HCT116 (cell line): Measurements from ENCODE around the gene SAMD9L. TPM values are rescaled to one million over a fixed set of nuclear protein-coding genes. Genes with fewer than 3 reads are reported as not detected.

Experiments
- ATAC-seq: fragments of 200-7000 bp; cut with Tn5 transposase; 2 replicates; pipeline ENCODE4 v1.9.1; 2020; ENCODE audit warnings: mild to moderate bottlenecking, moderate library complexity
- BruUV-seq: library from RNA; stranded (reverse); fragments of 400-500 nt; replicated peaks from 2 replicates; lab custom pipeline; 2021; lab: Mats Ljungman, UMichigan
- CTCF ChIA-PET: fragments of 300-600 bp; sonication (Branson Sonifier 250); formaldehyde crosslinking; loops from one replicate; lab custom pipeline; 2021; ENCODE audit warnings: antibody characterized with exemption; lab: Charles Lee
- POLR2A ChIA-PET: fragments of 300-600, 350-600 bp; sonication (Branson Sonifier 250); formaldehyde crosslinking; loops from one replicate; lab custom pipeline; 2021; ENCODE audit warnings: antibody characterized with exemption; lab: Charles Lee
- RAD21 ChIA-PET, 2 experiments: fragments of 300-600 bp; sonication (Branson Sonifier 250); formaldehyde crosslinking; loops; one replicate each; lab custom pipeline; 2023; ENCODE audit warnings: low total read pairs in 2 of 2; ENCODE audit not compliant: uncharacterized antibody in 2 of 2, unreplicated experiment in 2 of 2, low non-redundant PET in 1 of 2; lab: Charles Lee
- DNase-seq: peaks from one replicate; pipeline ENCODE4 v3.0.0-alpha.2; 2010; ENCODE audit warnings: low read depth, low spot score
- H2AFZ ChIP-seq: fragments of 200-600 bp; shearing (Covaris generic), sonication (generic); 2 replicates; pipeline ENCODE4 v1.6.1; 2017; ENCODE audit warnings: low read depth, mixed run types, mixed read lengths, antibody characterized with exemption, low read length; ENCODE audit not compliant: poor library complexity, severe bottlenecking
- H3K27ac ChIP-seq: 2 replicates; pipeline ENCODE4 v1.5.1; 2012; ENCODE audit warnings: low read depth, low read length
- H3K27me3 ChIP-seq: fragments of 200-600 bp; sonication (generic); 2 replicates; pipeline ENCODE4 v1.6.1; 2016; ENCODE audit warnings: mixed run types, low read length, mixed read lengths; ENCODE audit not compliant: insufficient read depth
- H3K36me3 ChIP-seq, 2 experiments: fragments of 200-500 bp in 1 of 2; fragments of 200-600 bp in 1 of 2; sonication (Bioruptor generic) in 1 of 2; sonication (generic) in 1 of 2; 2 replicates each; pipeline versions ENCODE4 v1.5.1 to v1.6.1; 2014 to 2016; ENCODE audit warnings: low read length in 2 of 2, inconsistent platforms in 1 of 2, mixed read lengths in 1 of 2, mixed run types in 1 of 2; ENCODE audit not compliant: insufficient read depth in 2 of 2, control insufficient read depth in 1 of 2
- H3K4me1 ChIP-seq, 2 experiments: fragments of 200-600 bp in 1 of 2; sonication (generic) in 1 of 2; 2 replicates each; pipeline versions ENCODE4 v1.5.1 to v1.6.1; 2012 to 2017; ENCODE audit warnings: low read length in 2 of 2, inconsistent platforms in 1 of 2, mild to moderate bottlenecking in 1 of 2, mixed read lengths in 1 of 2, mixed run types in 1 of 2, moderate library complexity in 1 of 2; ENCODE audit not compliant: insufficient read depth in 2 of 2, control insufficient read depth in 1 of 2
- H3K4me2 ChIP-seq: fragments of 200-600 bp; sonication (generic); 2 replicates; pipeline ENCODE4 v1.6.1; 2017; ENCODE audit warnings: mixed run types, low read length, mixed read lengths
- H3K4me3 ChIP-seq, 2 experiments: fragments of 200-600 bp in 1 of 2; sonication (generic) in 1 of 2; replicated peaks in 1 of 2; 2 replicates each; pipeline ENCODE4 v1.5.1; 2011 to 2016; ENCODE audit warnings: low read length in 2 of 2, control low read depth in 1 of 2, low read depth in 1 of 2, mild to moderate bottlenecking in 1 of 2, mixed read lengths in 1 of 2, mixed run types in 1 of 2
- H3K79me2 ChIP-seq: fragments of 200-600 bp; sonication (generic); 2 replicates; pipeline ENCODE4 v1.6.1; 2017; ENCODE audit warnings: mild to moderate bottlenecking, mixed run types, low read length, moderate library complexity, mixed read lengths; ENCODE audit not compliant: insufficient read depth
- H3K9ac ChIP-seq: fragments of 200-600 bp; sonication (generic); 2 replicates; pipeline ENCODE4 v1.6.1; 2016; ENCODE audit warnings: low read length, mixed read lengths
- H3K9me2 ChIP-seq: fragments of 200-600 bp; sonication (generic), shearing (Covaris generic); 2 replicates; pipeline ENCODE4 v1.6.1; 2017; ENCODE audit warnings: mixed run types, mild to moderate bottlenecking, moderate library complexity; ENCODE audit not compliant: insufficient read depth
- H3K9me3 ChIP-seq, 2 experiments: fragments of 200-500 bp in 1 of 2; fragments of 200-600 bp in 1 of 2; sonication (Bioruptor generic) in 1 of 2; sonication (generic) in 1 of 2; 2 replicates each; pipeline ENCODE4 v1.6.1; 2014 to 2017; ENCODE audit warnings: low read length in 2 of 2, mixed read lengths in 2 of 2, inconsistent platforms in 1 of 2, low read depth in 1 of 2, mild to moderate bottlenecking in 1 of 2, mixed run types in 1 of 2, moderate library complexity in 1 of 2; ENCODE audit not compliant: control insufficient read depth in 1 of 2, insufficient read depth in 1 of 2
- H4K20me1 ChIP-seq: fragments of 200-600 bp; sonication (generic), shearing (Covaris generic); 2 replicates; pipeline ENCODE4 v1.6.1; 2017; ENCODE audit warnings: mixed run types, mild to moderate bottlenecking, moderate library complexity; ENCODE audit not compliant: insufficient read depth
- EZH2phosphoT487 ChIP-seq: fragments of 200-600 bp; IDR thresholded peaks from 2 replicates; pipeline ENCODE4 v1.6.1; 2018; ENCODE audit warnings: antibody characterized with exemption, borderline replicate concordance
- JUND ChIP-seq: IDR thresholded peaks from 2 replicates; pipeline ENCODE4 v1.6.1; 2012
- POLR2A ChIP-seq: IDR thresholded peaks from 2 replicates; pipeline ENCODE4 v1.7.0; 2011; ENCODE audit warnings: borderline replicate concordance; ENCODE audit not compliant: insufficient read depth, insufficient read length; ENCODE audit errors: extremely low read depth
- RAD21 ChIP-seq: IDR thresholded peaks from 2 replicates; pipeline ENCODE4 v1.6.1; 2012; ENCODE audit warnings: low read depth, mild to moderate bottlenecking
- REST ChIP-seq: IDR thresholded peaks from 2 replicates; pipeline ENCODE4 v1.6.1; 2012; ENCODE audit warnings: low read depth
- SIN3A ChIP-seq: IDR thresholded peaks from 2 replicates; pipeline ENCODE4 v1.6.1; 2012; ENCODE audit warnings: low read depth
- ZFX ChIP-seq: fragments of 450-650 bp; IDR thresholded peaks from 2 replicates; pipeline ENCODE4 v1.6.1; 2017
- ZNF274 ChIP-seq: fragments of 200-500 bp; sonication (Bioruptor generic); IDR thresholded peaks from 2 replicates; pipeline ENCODE4 v1.6.1; 2014; ENCODE audit warnings: mild to moderate bottlenecking, low read depth, low read length, inconsistent platforms
- intact Hi-C: fragments of 100-400 bp; cut with micrococcal nuclease; formaldehyde crosslinking; loops from 2 replicates; pipeline ENCODE4 v1.10.0; 2022
- total RNA-seq: library from RNA; stranded (reverse); gene quantifications from one replicate; pipeline ENCODE4 v1.2.1, GENCODE V29; 2021; ENCODE audit not compliant: unreplicated experiment

The SAMD9L gene
- total RNA-seq, 1 experiment from 2014 or later = 0.15 TPM

- ChIA-PET CTCF (no interaction called here), POLR2A (no interaction called here), RAD21 (interaction anchor here in 1 of 2 experiments (0.6 kb wide), 1 partner anchor 376 kb away, joined by 5 read pairs; no protein-coding TSS in a partner anchor)
- no peak overlapping the region for H2AFZ ChIP-seq
- BruUV-seq = no TSS peak
- H3K9me3 ChIP-seq = no peaks in the 10 kb centered on the region
- no peak overlapping the region for H3K27ac ChIP-seq
- intact Hi-C loops = loop anchor here (5.0 kb wide), 1 partner anchor 48 kb away; the partner anchor contains the start of gene HEPACAM2
- H3K9me2 ChIP-seq = no peaks in the 10 kb centered on the region
- ATAC-seq (no peak), DNase-seq (no peak)
- no peaks in the 10 kb centered on the region for H3K36me3 ChIP-seq
- no peaks in the 10 kb centered on the region for H4K20me1 ChIP-seq
- H3K9ac ChIP-seq = no peak overlapping the region
- no peak overlapping the region for H3K4me3 ChIP-seq
- H3K4me1 ChIP-seq = no peaks in the 10 kb centered on the region
- no peaks in the 10 kb centered on the region for H3K79me2 ChIP-seq
- H3K27me3 ChIP-seq = peaks cover 17% of the 10 kb centered on the region; the same call in 1 of the 2 replicates
- no peak overlapping the region for H3K4me2 ChIP-seq
- TF ChIP-seq RAD21 (no peak), JUND (no peak), ZFX (no peak), SIN3A (no peak), ZNF274 (no peak), EZH2phosphoT487 (no peak), POLR2A (no peak), REST (no peak)
Measured at GRCh38 chr7:93179173-93179572, 31.0 kb upstream of the SAMD9L start.
